ENCODE data around the gene GPR37.

The GPR37 gene

DNA sequence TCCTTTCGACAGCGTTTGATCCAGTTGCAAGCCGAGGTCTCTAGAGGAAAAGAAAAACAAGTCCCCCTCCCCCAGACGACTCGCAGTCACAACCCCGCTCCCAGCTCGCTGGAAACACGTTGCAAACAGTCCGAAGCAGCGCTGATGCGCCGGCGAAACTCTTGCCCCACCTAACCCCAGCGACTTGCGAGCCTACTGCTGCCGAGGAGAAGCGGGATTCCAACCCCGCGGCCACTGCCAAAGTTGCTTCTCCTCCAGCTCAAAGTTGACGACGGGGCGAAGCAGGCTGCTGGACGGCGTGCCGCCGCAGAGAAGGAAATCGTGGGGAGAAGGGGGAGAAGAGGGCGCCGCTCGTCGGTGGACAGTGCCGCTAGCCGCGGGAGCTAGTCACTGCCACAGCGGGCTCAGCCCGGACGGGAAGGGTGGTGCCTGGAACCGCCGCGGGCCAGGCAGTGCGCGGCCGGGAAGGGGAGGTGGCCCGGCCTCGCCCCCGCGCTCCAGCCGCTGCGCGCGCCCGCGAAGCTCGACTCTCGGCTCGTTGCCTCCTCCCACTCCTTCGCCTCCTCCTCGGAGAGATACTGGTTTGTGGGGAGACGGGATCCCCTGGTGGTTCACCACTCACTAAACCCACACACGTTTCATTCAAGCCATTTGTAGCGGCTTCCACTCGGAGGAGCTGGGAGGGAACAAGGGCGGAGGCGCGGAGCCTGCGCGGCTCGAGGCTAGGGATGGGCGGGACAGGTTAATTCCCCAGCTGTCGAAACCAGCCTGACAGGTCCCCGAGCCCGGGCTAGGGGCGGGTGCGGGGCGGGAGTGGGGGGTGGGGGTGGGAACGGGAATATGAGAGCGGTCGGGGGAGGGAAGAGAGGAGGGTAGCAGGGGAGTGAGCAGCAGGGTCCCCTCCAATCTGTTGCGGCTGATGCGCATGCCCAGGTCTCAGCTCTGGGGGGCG is at the start of gene GPR37:
Gene GPR37 (minus strand): TSS at position 392 of the 952 bp plus-strand sequence. CDS start 816 bp downstream, outside the sequence.
- TF ChIP-seq FOXP2 (optimal IDR thresholded peaks at IDR 0.05; ENCODE audit: control extremely low read depth, extremely low read length, insufficient read depth) (no peak), POLR2AphosphoS5 (IDR thresholded peaks at IDR 0.05; ENCODE audit: borderline replicate concordance, low read depth, low read length) (no peak), EZH2 (IDR thresholded peaks at IDR 0.05) (no peak)
- DNase-seq (ENCODE audit: low read depth, low spot score), result no peak
- H3K9me3 ChIP-seq (ENCODE audit: low read depth, low read length), result no peaks in the 10 kb centered on the region
- peak within 1 kb of the TSS; percentile 75 for H3K9ac ChIP-seq (ENCODE audit: insufficient read length)
- H3K36me3 ChIP-seq (ENCODE audit: insufficient read depth, low read length), result no peaks in the 10 kb centered on the region
- H3K27ac ChIP-seq, result no peak within 1 kb of the TSS
- peak within 1 kb of the TSS; percentile 94 for H3K4me3 ChIP-seq

GRCh38 chr7:124813994-124814798 is 48.6 kb upstream of the GPR37 start:
- Histone ChIP-seq H3K9ac (ENCODE audit: insufficient read length) (no peak overlapping the region), H3K4me3 (no peak overlapping the region), H3K27ac (no peak overlapping the region), H3K9me3 (ENCODE audit: low read depth, low read length) (no peaks in the 10 kb centered on the region), H3K36me3 (ENCODE audit: insufficient read depth, low read length) (no peaks in the 10 kb centered on the region)
- no peak for DNase-seq (ENCODE audit: low read depth, low spot score)
- TF ChIP-seq EZH2 (IDR thresholded peaks at IDR 0.05) (no peak), FOXP2 (optimal IDR thresholded peaks at IDR 0.05; ENCODE audit: control extremely low read depth, extremely low read length, insufficient read depth) (no peak), POLR2AphosphoS5 (IDR thresholded peaks at IDR 0.05; ENCODE audit: borderline replicate concordance, low read depth, low read length) (no peak)

- Histone ChIP-seq H3K27ac (no peak overlapping the region), H3K9ac (ENCODE audit: insufficient read length) (no peak overlapping the region), H3K4me3 (no peak overlapping the region), H3K36me3 (ENCODE audit: insufficient read depth, low read length) (no peaks in the 10 kb centered on the region), H3K9me3 (ENCODE audit: low read depth, low read length) (no peaks in the 10 kb centered on the region)
- no peak for DNase-seq (ENCODE audit: low read depth, low spot score)
- no peak for TF ChIP-seq EZH2 (IDR thresholded peaks at IDR 0.05)
- TF ChIP-seq FOXP2 (optimal IDR thresholded peaks at IDR 0.05; ENCODE audit: control extremely low read depth, extremely low read length, insufficient read depth), result no peak
- TF ChIP-seq POLR2AphosphoS5 (IDR thresholded peaks at IDR 0.05; ENCODE audit: borderline replicate concordance, low read depth, low read length), result no peak
These were observed 47.2 kb upstream of the GPR37 start for GRCh38 chr7:124812764-124813163.

- Histone ChIP-seq H3K4me3 (no peak overlapping the region), H3K36me3 (ENCODE audit: insufficient read depth, low read length) (no peaks in the 10 kb centered on the region), H3K9me3 (ENCODE audit: low read depth, low read length) (no peaks in the 10 kb centered on the region), H3K27ac (no peak overlapping the region), H3K9ac (ENCODE audit: insufficient read length) (no peak overlapping the region)
- TF ChIP-seq FOXP2 (optimal IDR thresholded peaks at IDR 0.05; ENCODE audit: control extremely low read depth, extremely low read length, insufficient read depth), result no peak
- no peak for TF ChIP-seq EZH2 (IDR thresholded peaks at IDR 0.05)
- TF ChIP-seq POLR2AphosphoS5 (IDR thresholded peaks at IDR 0.05; ENCODE audit: borderline replicate concordance, low read depth, low read length), result no peak
- no peak for DNase-seq (ENCODE audit: low read depth, low spot score)
These were observed 45.7 kb upstream of the GPR37 start for GRCh38 chr7:124811341-124811740.

DNA sequence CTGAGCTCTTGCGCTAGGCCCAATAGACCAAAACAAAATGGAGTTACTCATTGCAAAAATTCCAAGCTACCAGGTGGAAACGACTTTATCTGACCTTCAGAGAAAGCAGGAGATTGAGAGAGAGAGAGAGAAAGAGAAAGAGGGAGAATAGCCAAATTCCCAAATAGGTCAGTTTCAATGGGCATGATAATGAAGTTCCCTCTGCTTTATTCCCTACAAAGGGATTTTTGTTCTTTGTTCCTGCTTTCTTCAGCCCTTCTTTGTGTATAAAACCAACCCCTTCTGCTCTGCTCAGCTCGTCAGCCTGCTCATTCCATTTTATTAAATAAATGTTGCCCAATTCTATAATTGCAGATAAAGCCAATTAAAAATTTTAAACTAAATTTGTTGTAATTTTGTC is 45.0 kb upstream of the GPR37 start:
- DNase-seq (ENCODE audit: low read depth, low spot score), result no peak
- no peaks in the 10 kb centered on the region for H3K9me3 ChIP-seq (ENCODE audit: low read depth, low read length)
- no peak overlapping the region for H3K4me3 ChIP-seq
- no peak overlapping the region for H3K27ac ChIP-seq
- no peak overlapping the region for H3K9ac ChIP-seq (ENCODE audit: insufficient read length)
- no peaks in the 10 kb centered on the region for H3K36me3 ChIP-seq (ENCODE audit: insufficient read depth, low read length)
- no peak for TF ChIP-seq EZH2 (IDR thresholded peaks at IDR 0.05)
- TF ChIP-seq FOXP2 (optimal IDR thresholded peaks at IDR 0.05; ENCODE audit: control extremely low read depth, extremely low read length, insufficient read depth), result no peak
- TF ChIP-seq POLR2AphosphoS5 (IDR thresholded peaks at IDR 0.05; ENCODE audit: borderline replicate concordance, low read depth, low read length), result no peak

DNA sequence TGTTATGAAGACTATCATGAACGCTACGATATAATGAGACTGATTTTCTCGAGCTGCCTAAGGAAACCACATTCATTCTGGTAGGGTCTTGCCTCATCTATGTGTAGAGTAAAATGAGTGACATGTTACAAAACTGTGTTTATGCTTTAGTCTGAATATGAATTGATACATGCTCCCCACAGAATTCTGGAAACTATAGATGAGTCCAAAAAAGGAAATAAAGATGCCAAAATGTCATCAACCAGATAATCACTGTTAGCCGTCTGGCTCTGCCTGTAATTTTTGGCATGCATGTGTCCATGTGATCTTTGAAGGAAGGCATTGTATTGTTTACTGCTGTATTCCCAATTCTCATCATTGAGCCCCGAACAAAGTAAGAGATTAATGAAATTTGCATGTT is 42.6 kb upstream of the GPR37 start:
- no peaks in the 10 kb centered on the region for H3K36me3 ChIP-seq (ENCODE audit: insufficient read depth, low read length)
- H3K9ac ChIP-seq (ENCODE audit: insufficient read length), result no peak overlapping the region
- no peak for TF ChIP-seq POLR2AphosphoS5 (IDR thresholded peaks at IDR 0.05; ENCODE audit: borderline replicate concordance, low read depth, low read length)
- TF ChIP-seq EZH2 (IDR thresholded peaks at IDR 0.05), result no peak
- TF ChIP-seq FOXP2 (optimal IDR thresholded peaks at IDR 0.05; ENCODE audit: control extremely low read depth, extremely low read length, insufficient read depth), result no peak
- no peaks in the 10 kb centered on the region for H3K9me3 ChIP-seq (ENCODE audit: low read depth, low read length)
- H3K27ac ChIP-seq, result no peak overlapping the region
- no peak for DNase-seq (ENCODE audit: low read depth, low spot score)
- H3K4me3 ChIP-seq, result no peak overlapping the region

DNA sequence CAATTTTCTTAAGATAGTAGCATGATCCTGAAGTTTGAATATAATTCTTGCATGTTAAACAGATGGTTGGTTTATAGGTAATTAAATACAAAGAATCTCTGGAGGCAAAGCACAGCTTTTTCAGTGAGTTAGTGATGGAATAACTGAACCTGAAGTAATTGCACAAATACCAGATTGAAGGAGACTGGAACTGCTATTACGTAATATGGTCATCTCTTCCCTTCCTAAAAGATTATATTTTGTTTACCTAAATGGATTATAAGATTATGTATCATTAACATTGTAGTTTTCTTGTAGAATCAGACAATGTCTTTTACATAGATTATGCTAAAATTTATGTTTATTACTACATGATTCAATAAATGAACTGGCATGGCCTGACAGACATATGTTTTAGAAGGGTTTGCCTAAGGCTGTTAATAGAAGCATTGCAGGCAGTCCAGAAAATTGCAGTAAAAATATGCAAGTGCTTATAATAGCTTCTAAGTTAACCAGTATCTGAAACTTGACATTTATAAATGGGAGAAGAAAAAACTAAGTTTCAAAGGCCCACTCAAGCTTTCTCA is 35.8 kb upstream of the GPR37 start:
- DNase-seq (ENCODE audit: low read depth, low spot score), result no peak
- no peak overlapping the region for H3K27ac ChIP-seq
- H3K9me3 ChIP-seq (ENCODE audit: low read depth, low read length), result no peaks in the 10 kb centered on the region
- H3K9ac ChIP-seq (ENCODE audit: insufficient read length), result no peak overlapping the region
- no peak overlapping the region for H3K4me3 ChIP-seq
- no peaks in the 10 kb centered on the region for H3K36me3 ChIP-seq (ENCODE audit: insufficient read depth, low read length)
- TF ChIP-seq FOXP2 (optimal IDR thresholded peaks at IDR 0.05; ENCODE audit: control extremely low read depth, extremely low read length, insufficient read depth), result no peak
- TF ChIP-seq POLR2AphosphoS5 (IDR thresholded peaks at IDR 0.05; ENCODE audit: borderline replicate concordance, low read depth, low read length), result no peak
- TF ChIP-seq EZH2 (IDR thresholded peaks at IDR 0.05), result no peak

GRCh38 chr7:124800386-124800785 is 34.8 kb upstream of the GPR37 start:
- DNase-seq (ENCODE audit: low read depth, low spot score), result no peak
- no peaks in the 10 kb centered on the region for H3K9me3 ChIP-seq (ENCODE audit: low read depth, low read length)
- H3K36me3 ChIP-seq (ENCODE audit: insufficient read depth, low read length), result no peaks in the 10 kb centered on the region
- H3K27ac ChIP-seq, result no peak overlapping the region
- H3K4me3 ChIP-seq, result no peak overlapping the region
- TF ChIP-seq EZH2 (IDR thresholded peaks at IDR 0.05) (no peak), POLR2AphosphoS5 (IDR thresholded peaks at IDR 0.05; ENCODE audit: borderline replicate concordance, low read depth, low read length) (no peak), FOXP2 (optimal IDR thresholded peaks at IDR 0.05; ENCODE audit: control extremely low read depth, extremely low read length, insufficient read depth) (no peak)
- no peak overlapping the region for H3K9ac ChIP-seq (ENCODE audit: insufficient read length)
